BE2C (cell line): ENCODE data around the gene KRTAP10-7.
"Not testable (repeated sequence)": the region's sequence is repeated elsewhere in the genome, so short reads cannot be mapped to it uniquely, and the experiment has no call there.

Source experiments
- DNase-seq: peaks from one replicate; pipeline ENCODE4 v3.0.0-alpha.2; 2020
- H3K27me3 ChIP-seq: fragments of 250-450 bp; sonication (Bioruptor Pico); 2 replicates; pipeline ENCODE4 v1.5.1; 2020; ENCODE audit warnings: mild to moderate bottlenecking
- H3K36me3 ChIP-seq: fragments of 250-450 bp; sonication (Bioruptor Pico); 2 replicates; pipeline ENCODE4 v1.5.1; 2020; ENCODE audit warnings: mild to moderate bottlenecking
- H3K4me1 ChIP-seq: fragments of 250-450 bp; sonication (Bioruptor Pico); 2 replicates; pipeline ENCODE4 v1.5.1; 2020
- H3K4me3 ChIP-seq: 2 replicates; pipeline ENCODE4 v1.5.1; 2011; ENCODE audit warnings: low read depth, low read length
- H3K9me3 ChIP-seq: fragments of 250-450 bp; sonication (Bioruptor Pico); 2 replicates; pipeline ENCODE4 v1.5.1; 2020
- CTCF ChIP-seq: IDR thresholded peaks from 2 replicates; pipeline ENCODE4 v1.5.1; 2012; ENCODE audit warnings: mild to moderate bottlenecking, low read depth, low read length

Gene KRTAP10-7

GRCh38 chr21:44619886-44620285 is 19.5 kb downstream of the KRTAP10-7 start:
- DNase-seq = no peak
- no peak for TF ChIP-seq CTCF
- Histone ChIP-seq H3K27me3 (peaks cover 11% of the 10 kb centered on the region), H3K4me3 (no peak overlapping the region), H3K36me3 (no peaks in the 10 kb centered on the region), H3K4me1 (no peaks in the 10 kb centered on the region), H3K9me3 (no peaks in the 10 kb centered on the region; the same call in 1 of the 2 replicates)

GRCh38 chr21:44623575-44623974 is 23.2 kb downstream of the KRTAP10-7 start:
- H3K4me3 ChIP-seq = no peak overlapping the region
- TF ChIP-seq CTCF = no peak
- no peaks in the 10 kb centered on the region; the same call in 1 of the 2 replicates for H3K9me3 ChIP-seq
- DNase-seq = no peak
- no peaks in the 10 kb centered on the region for H3K4me1 ChIP-seq
- no peaks in the 10 kb centered on the region for H3K36me3 ChIP-seq
- H3K27me3 ChIP-seq = no peaks in the 10 kb centered on the region

- no peak for DNase-seq
- H3K9me3 ChIP-seq = no peaks in the 10 kb centered on the region; the same call in 1 of the 2 replicates
- no peaks in the 10 kb centered on the region for H3K36me3 ChIP-seq
- no peak for TF ChIP-seq CTCF
- H3K4me3 ChIP-seq = no peak overlapping the region
- no peaks in the 10 kb centered on the region for H3K27me3 ChIP-seq
- H3K4me1 ChIP-seq = no peaks in the 10 kb centered on the region
Observed at GRCh38 chr21:44625756-44626155, 25.4 kb downstream of the KRTAP10-7 start.

GRCh38 chr21:44626262-44626661 is 25.9 kb downstream of the KRTAP10-7 start:
- H3K4me3 ChIP-seq = no peak overlapping the region
- no peak for TF ChIP-seq CTCF
- H3K36me3 ChIP-seq = no peaks in the 10 kb centered on the region
- H3K4me1 ChIP-seq = no peaks in the 10 kb centered on the region
- no peaks in the 10 kb centered on the region; the same call in 1 of the 2 replicates for H3K9me3 ChIP-seq
- no peaks in the 10 kb centered on the region for H3K27me3 ChIP-seq
- DNase-seq = no peak

- H3K36me3 ChIP-seq = no peaks in the 10 kb centered on the region
- H3K9me3 ChIP-seq = no peaks in the 10 kb centered on the region; the same call in 1 of the 2 replicates
- H3K27me3 ChIP-seq = no peaks in the 10 kb centered on the region
- H3K4me1 ChIP-seq = no peaks in the 10 kb centered on the region
- no peak within 1 kb of the TSS for H3K4me3 ChIP-seq
- TF ChIP-seq CTCF = no peak
- no peak for DNase-seq
Observed at GRCh38 chr21:44626673-44627143, 26.3 kb downstream of the KRTAP10-7 start, which contains the start of gene KRTAP10-9. Gene KRTAP10-9, plus strand, starts transcription at chr21:44627093. Its CDS starts 79 bp downstream, at chr21:44627172.

GRCh38 chr21:44627181-44627822 is 26.9 kb downstream of the KRTAP10-7 start:
- H3K9me3 ChIP-seq, DNase-seq, H3K4me3 ChIP-seq, H3K4me1 ChIP-seq, H3K27me3 ChIP-seq, H3K36me3 ChIP-seq: not testable (repeated sequence)

GRCh38 chr21:44627831-44628233 is 27.4 kb downstream of the KRTAP10-7 start:
- H3K27me3 ChIP-seq, DNase-seq, H3K4me3 ChIP-seq, H3K36me3 ChIP-seq, H3K9me3 ChIP-seq, H3K4me1 ChIP-seq: not testable (repeated sequence)
